HG03039 (cell line): ENCODE data around the gene EXOC1L.

ENCODE experiments used
- ATAC-seq: cut with Tn5 transposase; IDR thresholded peaks from one replicate; pipeline ENCODE4 v1.9.1; 2021; ENCODE audit warnings: mild to moderate bottlenecking, moderate library complexity; ENCODE audit not compliant: unreplicated experiment

Gene EXOC1L

DNA sequence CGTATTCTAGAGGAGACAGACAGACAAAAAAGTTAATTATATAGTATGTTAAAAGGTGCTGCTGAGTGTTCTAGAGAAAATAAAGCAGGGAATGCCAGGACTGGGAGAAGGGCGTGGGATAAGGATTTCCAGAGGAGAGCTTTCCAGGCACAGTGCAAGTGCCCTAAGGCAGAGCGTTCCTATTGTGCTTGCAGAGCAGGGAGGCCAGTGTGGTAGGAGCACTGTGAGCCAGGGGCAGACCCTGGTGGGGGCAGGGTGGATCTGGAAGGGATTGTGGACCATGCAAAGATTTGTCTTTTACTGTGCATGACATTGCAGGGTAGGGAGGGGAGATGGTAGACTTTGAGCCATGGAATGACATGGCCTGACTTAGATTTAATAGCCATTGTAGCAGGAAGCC lies 59.6 kb downstream of the EXOC1L start:
- no peak for ATAC-seq

DNA sequence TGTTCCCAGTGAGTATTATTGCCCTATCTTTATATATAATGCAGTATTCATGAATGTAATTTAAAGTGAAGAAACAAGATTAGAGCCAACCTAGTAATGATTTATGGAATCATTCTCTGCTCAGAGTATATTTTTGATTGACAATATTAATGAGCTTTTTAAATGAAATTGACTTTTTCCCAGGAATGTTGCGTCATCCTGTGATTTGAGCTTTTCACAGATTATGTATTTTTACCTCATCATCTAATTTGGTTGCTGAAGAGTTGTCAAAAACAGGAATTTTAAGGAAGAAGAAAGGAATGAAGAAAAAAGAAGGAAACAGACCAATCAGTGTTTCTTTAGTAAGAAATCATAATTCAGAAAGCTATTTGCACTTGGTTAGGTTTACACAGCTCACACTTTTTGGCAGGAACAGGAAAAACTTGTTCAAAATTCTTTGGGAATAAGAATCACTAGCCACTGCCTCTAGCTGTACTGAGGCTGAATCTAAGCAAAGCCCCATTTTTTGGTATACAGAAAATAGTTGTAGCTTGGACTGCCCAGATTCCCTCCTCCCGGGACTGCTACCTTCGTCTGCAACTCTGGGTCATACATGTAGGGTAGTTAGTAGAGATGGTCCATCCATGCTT lies 61.2 kb downstream of the EXOC1L start:
- no peak for ATAC-seq

DNA sequence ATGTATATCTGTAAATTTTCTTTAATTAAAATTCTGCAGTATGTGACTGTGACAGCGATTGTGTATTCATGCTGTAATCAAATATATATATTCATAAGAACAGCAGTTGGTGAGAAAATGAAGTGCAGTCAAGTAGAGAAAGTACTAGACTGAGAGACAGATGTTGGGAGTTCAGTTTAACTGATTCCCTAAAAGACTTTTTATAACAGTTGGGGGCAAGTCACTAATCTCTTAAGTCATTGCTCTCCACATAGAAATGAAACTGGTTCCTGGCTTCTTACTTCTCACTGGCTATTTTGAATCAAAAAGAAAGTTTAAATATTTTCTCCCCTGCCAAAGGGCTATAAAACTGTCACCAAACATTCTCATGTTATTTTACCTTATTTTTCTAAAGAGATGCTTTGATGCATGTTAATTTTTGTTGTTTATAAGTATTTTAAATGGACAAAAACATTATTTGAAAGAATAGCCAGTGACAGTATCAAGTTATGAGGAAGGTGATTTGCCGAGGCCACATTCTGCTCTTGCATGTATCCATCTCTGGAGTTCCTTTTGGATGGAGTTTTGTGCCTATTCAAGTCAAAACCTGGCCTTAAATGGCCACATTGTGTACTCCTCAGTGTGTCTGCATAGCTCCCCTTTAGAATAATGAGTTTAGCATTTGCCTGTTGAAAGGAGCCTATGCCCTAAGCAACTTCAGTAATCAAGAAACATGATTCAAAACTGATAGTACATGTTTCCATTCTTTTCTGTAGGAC lies 64.7 kb downstream of the EXOC1L start:
- ATAC-seq, result no peak

DNA sequence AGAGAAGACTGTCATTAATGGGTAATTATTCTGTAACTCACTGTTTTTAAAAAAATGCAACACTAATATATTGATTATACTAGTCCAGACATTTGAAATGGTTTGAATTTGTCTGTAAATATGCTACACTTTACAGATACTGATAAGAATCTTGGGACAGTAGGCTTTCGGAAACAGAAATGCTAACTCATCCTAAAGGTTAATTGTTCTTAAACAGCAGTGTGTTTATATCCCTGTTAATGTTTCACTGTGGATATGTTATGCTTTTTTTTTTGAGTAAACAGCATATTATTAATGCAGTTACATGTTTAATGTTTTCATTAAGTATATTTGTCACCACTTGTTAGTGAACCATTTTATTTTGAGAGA lies 65.2 kb downstream of the EXOC1L start:
- no peak for ATAC-seq
